ENCODE data around the gene MCTP2.

Gene MCTP2

GRCh38 chr15:94212291-94212690 is 19.1 kb upstream of the MCTP2 start:
- H3K4me3 ChIP-seq (ENCODE audit: low read length), result no peak overlapping the region
- no peaks in the 10 kb centered on the region for H3K36me3 ChIP-seq (ENCODE audit: insufficient read depth, low read depth, low read length)
- H3K27me3 ChIP-seq (ENCODE audit: insufficient read depth, low read length), result no peaks in the 10 kb centered on the region
- no peak overlapping the region for H3K27ac ChIP-seq (ENCODE audit: low read length)
- no peaks in the 10 kb centered on the region for H3K9me3 ChIP-seq (ENCODE audit: insufficient read depth, low read depth, low read length)
- H3K4me1 ChIP-seq (ENCODE audit: insufficient read depth, low read length), result no peaks in the 10 kb centered on the region
- H3K9ac ChIP-seq (ENCODE audit: low read depth, low read length), result no peak overlapping the region

- Histone ChIP-seq H3K9me3 (ENCODE audit: insufficient read depth, low read depth, low read length) (no peaks in the 10 kb centered on the region), H3K27ac (ENCODE audit: low read length) (no peak overlapping the region), H3K27me3 (ENCODE audit: insufficient read depth, low read length) (peaks cover 22% of the 10 kb centered on the region), H3K4me1 (ENCODE audit: insufficient read depth, low read length) (no peaks in the 10 kb centered on the region; the same call in 1 of the 2 replicates), H3K4me3 (ENCODE audit: low read length) (no peak overlapping the region), H3K36me3 (ENCODE audit: insufficient read depth, low read depth, low read length) (no peaks in the 10 kb centered on the region), H3K9ac (ENCODE audit: low read depth, low read length) (no peak overlapping the region)
These were observed 5.7 kb upstream of the MCTP2 start for GRCh38 chr15:94225616-94226015.

GRCh38 chr15:94228611-94229010 is 2.8 kb upstream of the MCTP2 start:
- Histone ChIP-seq H3K27ac (ENCODE audit: low read length) (no peak overlapping the region), H3K9ac (ENCODE audit: low read depth, low read length) (no peak overlapping the region), H3K9me3 (ENCODE audit: insufficient read depth, low read depth, low read length) (no peaks in the 10 kb centered on the region), H3K4me1 (ENCODE audit: insufficient read depth, low read length) (no peaks in the 10 kb centered on the region; the same call in 1 of the 2 replicates), H3K27me3 (ENCODE audit: insufficient read depth, low read length) (peaks cover 50% of the 10 kb centered on the region), H3K36me3 (ENCODE audit: insufficient read depth, low read depth, low read length) (no peaks in the 10 kb centered on the region), H3K4me3 (ENCODE audit: low read length) (no peak overlapping the region)

DNA sequence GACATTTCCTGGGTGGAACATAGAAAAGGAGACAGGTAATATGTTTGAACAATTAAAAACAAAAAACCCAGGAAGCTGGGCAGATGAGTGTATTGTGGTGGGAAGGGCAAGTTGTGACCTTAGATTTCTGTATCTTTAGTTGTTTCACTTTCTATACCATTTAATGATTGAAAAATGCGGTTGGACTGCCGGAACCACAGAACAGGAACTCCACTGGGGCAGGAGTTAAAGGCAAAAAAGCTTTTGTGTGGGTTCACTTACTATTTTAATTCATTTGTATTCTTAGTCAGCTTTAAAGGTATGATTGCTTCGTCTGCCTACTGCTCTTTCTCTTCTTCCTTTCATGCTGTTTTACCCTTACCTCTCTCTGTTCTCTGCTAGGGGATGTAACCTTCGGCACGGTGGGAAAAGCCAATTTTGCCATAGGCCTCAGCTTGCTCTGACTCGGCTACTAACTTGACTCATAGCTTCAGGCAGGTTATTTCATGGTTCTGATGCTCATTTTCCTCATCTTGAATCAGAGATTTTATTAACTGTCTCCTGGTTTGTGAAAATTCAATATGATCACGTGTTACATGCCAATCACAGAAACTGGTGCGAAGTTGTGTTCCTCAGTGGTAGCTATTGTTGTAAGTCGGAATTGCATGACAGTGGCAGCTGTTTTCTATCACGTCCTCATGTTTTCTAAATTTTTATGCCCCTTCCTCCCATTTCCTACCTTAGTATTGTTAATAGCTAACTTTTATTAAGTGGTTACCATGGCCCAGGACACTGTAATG is 1.6 kb upstream of the MCTP2 start:
- no peaks in the 10 kb centered on the region for H3K36me3 ChIP-seq (ENCODE audit: insufficient read depth, low read depth, low read length)
- H3K9me3 ChIP-seq (ENCODE audit: insufficient read depth, low read depth, low read length), result no peaks in the 10 kb centered on the region
- H3K9ac ChIP-seq (ENCODE audit: low read depth, low read length), result no peak overlapping the region
- no peaks in the 10 kb centered on the region; the same call in 1 of the 2 replicates for H3K4me1 ChIP-seq (ENCODE audit: insufficient read depth, low read length)
- no peak overlapping the region for H3K4me3 ChIP-seq (ENCODE audit: low read length)
- H3K27ac ChIP-seq (ENCODE audit: low read length), result no peak overlapping the region
- peaks cover 58% of the 10 kb centered on the region for H3K27me3 ChIP-seq (ENCODE audit: insufficient read depth, low read length)

DNA sequence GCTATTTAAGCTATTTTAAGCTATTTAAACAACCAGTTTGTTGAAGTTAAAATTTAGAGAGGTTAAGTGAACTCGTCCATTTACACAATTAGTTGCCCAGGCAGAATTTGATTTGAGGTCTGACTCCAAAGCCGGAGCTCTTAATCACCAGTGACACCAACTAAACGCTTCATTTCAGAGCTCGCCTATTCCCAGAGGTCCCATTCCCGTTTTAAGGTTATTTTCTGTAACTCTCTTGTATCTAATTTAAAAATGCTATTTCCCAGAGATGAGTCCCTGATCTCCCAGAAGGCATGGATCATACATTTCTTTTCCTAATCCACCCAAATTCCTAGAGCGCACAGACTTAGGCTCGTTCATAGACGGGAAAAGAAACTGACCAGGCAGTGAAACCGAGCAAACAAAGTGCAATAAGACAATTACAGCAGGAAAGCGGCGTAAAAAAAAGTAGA is 904 bp upstream of the MCTP2 start:
- H3K4me3 ChIP-seq (ENCODE audit: low read length), result peak overlapping the region; percentile 88
- no peak overlapping the region for H3K27ac ChIP-seq (ENCODE audit: low read length)
- peak overlapping the region; percentile 58; the same call in 1 of the 2 replicates for H3K9ac ChIP-seq (ENCODE audit: low read depth, low read length)

GRCh38 chr15:94231723-94232468 is 535 bp downstream of the MCTP2 start:
- H3K4me1 ChIP-seq (ENCODE audit: insufficient read depth, low read length), result no peaks in the 10 kb centered on the region; the same call in 1 of the 2 replicates
- H3K36me3 ChIP-seq (ENCODE audit: insufficient read depth, low read depth, low read length), result no peaks in the 10 kb centered on the region
- H3K9ac ChIP-seq (ENCODE audit: low read depth, low read length), result peak overlapping the region; percentile 1; the same call in 1 of the 2 replicates
- peaks cover 58% of the 10 kb centered on the region for H3K27me3 ChIP-seq (ENCODE audit: insufficient read depth, low read length)
- H3K9me3 ChIP-seq (ENCODE audit: insufficient read depth, low read depth, low read length), result no peaks in the 10 kb centered on the region
- H3K4me3 ChIP-seq (ENCODE audit: low read length), result peak overlapping the region; percentile 88
- H3K27ac ChIP-seq (ENCODE audit: low read length), result no peak overlapping the region

More for the DNA sequence above, 904 bp upstream of the MCTP2 start:
- Histone ChIP-seq H3K36me3 (ENCODE audit: insufficient read depth, low read depth, low read length) (no peaks in the 10 kb centered on the region), H3K9me3 (ENCODE audit: insufficient read depth, low read depth, low read length) (no peaks in the 10 kb centered on the region), H3K27me3 (ENCODE audit: insufficient read depth, low read length) (peaks cover 58% of the 10 kb centered on the region), H3K4me1 (ENCODE audit: insufficient read depth, low read length) (no peaks in the 10 kb centered on the region; the same call in 1 of the 2 replicates)

GRCh38 chr15:94233441-94233840 is 2.1 kb downstream of the MCTP2 start:
- H3K27me3 ChIP-seq (ENCODE audit: insufficient read depth, low read length), result peaks cover 56% of the 10 kb centered on the region
- no peak overlapping the region for H3K4me3 ChIP-seq (ENCODE audit: low read length)
- H3K9me3 ChIP-seq (ENCODE audit: insufficient read depth, low read depth, low read length), result no peaks in the 10 kb centered on the region
- H3K9ac ChIP-seq (ENCODE audit: low read depth, low read length), result no peak overlapping the region
- H3K36me3 ChIP-seq (ENCODE audit: insufficient read depth, low read depth, low read length), result no peaks in the 10 kb centered on the region
- no peak overlapping the region for H3K27ac ChIP-seq (ENCODE audit: low read length)
- no peaks in the 10 kb centered on the region; the same call in 1 of the 2 replicates for H3K4me1 ChIP-seq (ENCODE audit: insufficient read depth, low read length)

GRCh38 chr15:94234300-94234699 is 2.9 kb downstream of the MCTP2 start:
- Histone ChIP-seq H3K9ac (ENCODE audit: low read depth, low read length) (no peak overlapping the region), H3K36me3 (ENCODE audit: insufficient read depth, low read depth, low read length) (no peaks in the 10 kb centered on the region), H3K27ac (ENCODE audit: low read length) (no peak overlapping the region), H3K27me3 (ENCODE audit: insufficient read depth, low read length) (peaks cover 49% of the 10 kb centered on the region), H3K4me1 (ENCODE audit: insufficient read depth, low read length) (no peaks in the 10 kb centered on the region; the same call in 1 of the 2 replicates), H3K9me3 (ENCODE audit: insufficient read depth, low read depth, low read length) (no peaks in the 10 kb centered on the region), H3K4me3 (ENCODE audit: low read length) (no peak overlapping the region)

GRCh38 chr15:94235041-94235440 is 3.7 kb downstream of the MCTP2 start:
- H3K4me3 ChIP-seq (ENCODE audit: low read length), result no peak overlapping the region
- no peak overlapping the region for H3K27ac ChIP-seq (ENCODE audit: low read length)
- H3K4me1 ChIP-seq (ENCODE audit: insufficient read depth, low read length), result no peaks in the 10 kb centered on the region; the same call in 1 of the 2 replicates
- H3K9me3 ChIP-seq (ENCODE audit: insufficient read depth, low read depth, low read length), result no peaks in the 10 kb centered on the region
- no peaks in the 10 kb centered on the region for H3K36me3 ChIP-seq (ENCODE audit: insufficient read depth, low read depth, low read length)
- H3K27me3 ChIP-seq (ENCODE audit: insufficient read depth, low read length), result peaks cover 42% of the 10 kb centered on the region
- no peak overlapping the region for H3K9ac ChIP-seq (ENCODE audit: low read depth, low read length)

DNA sequence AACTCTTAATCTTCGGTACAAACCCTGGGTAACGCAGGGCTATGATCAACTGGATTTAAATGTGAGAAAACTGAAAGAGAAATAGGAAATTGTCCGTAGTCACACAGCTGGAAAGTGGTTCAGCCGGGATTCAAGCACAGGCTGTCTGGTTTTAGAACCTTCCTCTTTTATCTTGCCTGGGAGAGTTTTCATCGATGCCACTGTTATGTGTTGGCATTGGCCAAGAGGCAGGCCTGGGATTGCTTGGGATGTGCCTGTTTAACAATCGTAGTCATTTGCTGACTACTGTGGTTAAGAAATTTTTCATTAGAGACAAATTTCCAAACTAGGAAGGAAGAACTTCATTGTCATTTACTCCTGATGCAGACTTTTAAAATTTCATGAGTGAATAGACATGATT is 4.3 kb downstream of the MCTP2 start:
- H3K4me1 ChIP-seq (ENCODE audit: insufficient read depth, low read length), result no peaks in the 10 kb centered on the region; the same call in 1 of the 2 replicates
- H3K36me3 ChIP-seq (ENCODE audit: insufficient read depth, low read depth, low read length), result no peaks in the 10 kb centered on the region
- H3K4me3 ChIP-seq (ENCODE audit: low read length), result no peak overlapping the region
- peaks cover 36% of the 10 kb centered on the region for H3K27me3 ChIP-seq (ENCODE audit: insufficient read depth, low read length)
- no peaks in the 10 kb centered on the region for H3K9me3 ChIP-seq (ENCODE audit: insufficient read depth, low read depth, low read length)
- H3K9ac ChIP-seq (ENCODE audit: low read depth, low read length), result no peak overlapping the region
- H3K27ac ChIP-seq (ENCODE audit: low read length), result no peak overlapping the region

- Histone ChIP-seq H3K36me3 (ENCODE audit: insufficient read depth, low read depth, low read length) (no peaks in the 10 kb centered on the region), H3K9ac (ENCODE audit: low read depth, low read length) (no peak overlapping the region), H3K27ac (ENCODE audit: low read length) (no peak overlapping the region), H3K4me3 (ENCODE audit: low read length) (no peak overlapping the region), H3K9me3 (ENCODE audit: insufficient read depth, low read depth, low read length) (no peaks in the 10 kb centered on the region), H3K4me1 (ENCODE audit: insufficient read depth, low read length) (no peaks in the 10 kb centered on the region), H3K27me3 (ENCODE audit: insufficient read depth, low read length) (peaks cover 28% of the 10 kb centered on the region)
These were observed 5.2 kb downstream of the MCTP2 start for GRCh38 chr15:94236608-94237007.

Data from iPS-20b (cell line).